HepG2 (cell line): ENCODE measurements around the gene VARS1. TPM values are rescaled to one million over a fixed set of nuclear protein-coding genes. Genes with fewer than 3 reads are reported as not detected.

Experiments used
- BCL6 ChIP-seq: IDR thresholded peaks from 2 replicates; pipeline ENCODE4 v1.6.1; 2016; ENCODE audit warnings: missing genetic modification reagents, missing compliant biosample characterization
- FOSL2 ChIP-seq: sonication (generic); formaldehyde crosslinking; IDR thresholded peaks from 2 replicates; pipeline ENCODE4 v1.4.0; 2020; ENCODE audit warnings: missing genetic modification reagents
- FOXK1 ChIP-seq: sonication (generic); formaldehyde crosslinking; IDR thresholded peaks from 2 replicates; pipeline ENCODE4 v1.4.0; 2020; ENCODE audit warnings: low read depth, missing genetic modification reagents, borderline replicate concordance
- GABPA ChIP-seq, 2 experiments: IDR thresholded peaks; 2 replicates each; pipeline ENCODE4 v1.6.1; 2011 to 2016; ENCODE audit warnings: low read depth in 2 of 2, low read length in 1 of 2, missing biosample characterization in 1 of 2, missing genetic modification characterization in 1 of 2
- KDM6A ChIP-seq: IDR thresholded peaks from 2 replicates; pipeline ENCODE4 v1.6.1; 2016; ENCODE audit warnings: low read depth
- MXI1 ChIP-seq: IDR thresholded peaks from 3 replicates; pipeline ENCODE4 v1.6.1; 2012; ENCODE audit warnings: low read depth, low read length, inconsistent platforms, borderline replicate concordance
- NR2F1 ChIP-seq, 2 experiments: fragments of 450-650 bp in 1 of 2; formaldehyde crosslinking in 1 of 2; IDR thresholded peaks; 2 replicates each; pipeline versions ENCODE4 v1.5.0 to v1.6.1; 2016 to 2020; ENCODE audit warnings: mild to moderate bottlenecking in 1 of 2, missing compliant biosample characterization in 1 of 2, missing genetic modification reagents in 1 of 2, moderate library complexity in 1 of 2
- RARA ChIP-seq: IDR thresholded peaks from 2 replicates; pipeline ENCODE4 v1.6.1; 2016; ENCODE audit warnings: missing genetic modification reagents, missing compliant biosample characterization
- SALL2 ChIP-seq: sonication (generic); formaldehyde crosslinking; IDR thresholded peaks from 2 replicates; pipeline ENCODE4 v1.8.1; 2023; ENCODE audit warnings: mild to moderate bottlenecking, missing genetic modification reagents, inconsistent platforms
- TGIF2 ChIP-seq: IDR thresholded peaks from 2 replicates; pipeline ENCODE4 v1.6.1; 2016; ENCODE audit warnings: control low read depth, missing compliant biosample characterization
- ZBTB7A ChIP-seq: sonication (generic); formaldehyde crosslinking; IDR thresholded peaks from 2 replicates; pipeline ENCODE4 v1.8.0; 2022; ENCODE audit warnings: mild to moderate bottlenecking, missing genetic modification reagents
- ZFY ChIP-seq: sonication (generic); formaldehyde crosslinking; IDR thresholded peaks from 2 replicates; pipeline ENCODE4 v1.4.0; 2020; ENCODE audit warnings: missing genetic modification reagents
- ZMYM4 ChIP-seq: sonication (generic); formaldehyde crosslinking; IDR thresholded peaks from 2 replicates; pipeline ENCODE4 v1.8.1; 2023; ENCODE audit warnings: mild to moderate bottlenecking, missing genetic modification reagents
- ZNF274 ChIP-seq: sonication (generic); formaldehyde crosslinking; IDR thresholded peaks from 2 replicates; pipeline ENCODE4 v1.5.1; 2020; ENCODE audit warnings: mild to moderate bottlenecking, missing genetic modification reagents
- ZNF441 ChIP-seq: sonication (generic); formaldehyde crosslinking; IDR thresholded peaks from 2 replicates; pipeline ENCODE4 v1.7.0; 2021; ENCODE audit warnings: missing genetic modification reagents, borderline replicate concordance
- ZNF629 ChIP-seq: sonication (generic); formaldehyde crosslinking; conservative IDR thresholded peaks from 2 replicates; pipeline ENCODE4 v1.5.0; 2020; ENCODE audit warnings: missing genetic modification reagents
- ZNF674 ChIP-seq: sonication (generic); formaldehyde crosslinking; IDR thresholded peaks from 2 replicates; pipeline ENCODE4 v1.5.0; 2020; ENCODE audit warnings: low read depth, mild to moderate bottlenecking, missing genetic modification reagents
- ZNF687 ChIP-seq: sonication (generic); formaldehyde crosslinking; IDR thresholded peaks from 2 replicates; pipeline ENCODE4 v1.5.1; 2020; ENCODE audit warnings: mild to moderate bottlenecking, missing genetic modification reagents, moderate library complexity
- ZSCAN31 ChIP-seq: sonication (generic); formaldehyde crosslinking; IDR thresholded peaks from 2 replicates; pipeline ENCODE4 v1.5.0; 2020; ENCODE audit warnings: low read depth, mild to moderate bottlenecking, missing genetic modification reagents
- polyA plus RNA-seq, 8 experiments: library from polyadenylated mRNA; depleted of rRNA in 3 of 8; stranded (reverse) in 7 of 8; unstranded in 1 of 8; fragments of >200 nt; fragmentation: Illumina TruSeq in 4 of 8; extraction: Trizol in 4 of 8; gene quantifications; 2 replicates each; pipeline versions ENCODE4 v1.2.1 to v1.2.3, GENCODE V29; 2011 to 2016; ENCODE audit warnings: low read depth in 4 of 8, missing spikeins in 1 of 8, mixed read lengths in 1 of 8; ENCODE audit not compliant: insufficient read depth in 1 of 8
- total RNA-seq, 5 experiments: library from RNA; depleted of rRNA; stranded (reverse); fragments of >200 nt; fragmentation: Illumina TruSeq; extraction: Trizol; gene quantifications; 2 replicates each; pipeline ENCODE4 v1.2.3, GENCODE V29; 2016; ENCODE audit warnings: low read depth in 1 of 5
- TF ChIP-seq, protein P1 (sequence below): sonication (generic); formaldehyde crosslinking; IDR thresholded peaks from 2 replicates; pipeline ENCODE4 v1.5.0; 2020; ENCODE audit warnings: mild to moderate bottlenecking, missing genetic modification reagents
- TF ChIP-seq, protein P2 (sequence below): fragments of 450-650 bp; IDR thresholded peaks from 2 replicates; pipeline ENCODE4 v1.6.1; 2016

The VARS1 gene
- total and polyA plus RNA-seq, 2 of the 13 experiments (the other 11 are each of a cell fraction or from before 2014, with no cell fraction given), result 14.7 to 56.1 TPM

- TF ChIP-seq, protein P1, sequence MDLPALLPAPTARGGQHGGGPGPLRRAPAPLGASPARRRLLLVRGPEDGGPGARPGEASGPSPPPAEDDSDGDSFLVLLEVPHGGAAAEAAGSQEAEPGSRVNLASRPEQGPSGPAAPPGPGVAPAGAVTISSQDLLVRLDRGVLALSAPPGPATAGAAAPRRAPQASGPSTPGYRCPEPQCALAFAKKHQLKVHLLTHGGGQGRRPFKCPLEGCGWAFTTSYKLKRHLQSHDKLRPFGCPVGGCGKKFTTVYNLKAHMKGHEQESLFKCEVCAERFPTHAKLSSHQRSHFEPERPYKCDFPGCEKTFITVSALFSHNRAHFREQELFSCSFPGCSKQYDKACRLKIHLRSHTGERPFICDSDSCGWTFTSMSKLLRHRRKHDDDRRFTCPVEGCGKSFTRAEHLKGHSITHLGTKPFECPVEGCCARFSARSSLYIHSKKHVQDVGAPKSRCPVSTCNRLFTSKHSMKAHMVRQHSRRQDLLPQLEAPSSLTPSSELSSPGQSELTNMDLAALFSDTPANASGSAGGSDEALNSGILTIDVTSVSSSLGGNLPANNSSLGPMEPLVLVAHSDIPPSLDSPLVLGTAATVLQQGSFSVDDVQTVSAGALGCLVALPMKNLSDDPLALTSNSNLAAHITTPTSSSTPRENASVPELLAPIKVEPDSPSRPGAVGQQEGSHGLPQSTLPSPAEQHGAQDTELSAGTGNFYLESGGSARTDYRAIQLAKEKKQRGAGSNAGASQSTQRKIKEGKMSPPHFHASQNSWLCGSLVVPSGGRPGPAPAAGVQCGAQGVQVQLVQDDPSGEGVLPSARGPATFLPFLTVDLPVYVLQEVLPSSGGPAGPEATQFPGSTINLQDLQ (CRISPR knock-in tag), result no peak
- peak; percentile 18; the same call in 1 of the 2 replicates for TF ChIP-seq ZMYM4 (CRISPR knock-in tag)
- TF ChIP-seq ZSCAN31 (CRISPR knock-in tag), result peak; percentile 50; the same call in 1 of the 2 replicates
- TF ChIP-seq ZNF441 (CRISPR knock-in tag), result no peak
- TF ChIP-seq SALL2 (CRISPR knock-in tag), result no peak
- TF ChIP-seq ZNF674 (CRISPR knock-in tag), result 0 out of 2 replicates have a peak, but pooled peaks have one; percentile 23
- TF ChIP-seq NR2F1 (CRISPR knock-in tag; IDR thresholded peaks at IDR 0.05), result 0 out of 4 replicates have a peak, but pooled peaks of 1 of the 2 experiments have one; percentile 12
- TF ChIP-seq TGIF2 (CRISPR knock-in tag), result peak; percentile 35; the same call in 1 of the 2 replicates
- TF ChIP-seq, protein P2, sequence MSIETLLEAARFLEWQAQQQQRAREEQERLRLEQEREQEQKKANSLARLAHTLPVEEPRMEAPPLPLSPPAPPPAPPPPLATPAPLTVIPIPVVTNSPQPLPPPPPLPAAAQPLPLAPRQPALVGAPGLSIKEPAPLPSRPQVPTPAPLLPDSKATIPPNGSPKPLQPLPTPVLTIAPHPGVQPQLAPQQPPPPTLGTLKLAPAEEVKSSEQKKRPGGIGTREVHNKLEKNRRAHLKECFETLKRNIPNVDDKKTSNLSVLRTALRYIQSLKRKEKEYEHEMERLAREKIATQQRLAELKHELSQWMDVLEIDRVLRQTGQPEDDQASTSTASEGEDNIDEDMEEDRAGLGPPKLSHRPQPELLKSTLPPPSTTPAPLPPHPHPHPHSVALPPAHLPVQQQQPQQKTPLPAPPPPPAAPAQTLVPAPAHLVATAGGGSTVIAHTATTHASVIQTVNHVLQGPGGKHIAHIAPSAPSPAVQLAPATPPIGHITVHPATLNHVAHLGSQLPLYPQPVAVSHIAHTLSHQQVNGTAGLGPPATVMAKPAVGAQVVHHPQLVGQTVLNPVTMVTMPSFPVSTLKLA, result no peak
- TF ChIP-seq GABPA (IDR thresholded peaks at IDR 0.05; ENCODE audit: low read depth, low read length), result no peak
- TF ChIP-seq GABPA (CRISPR knock-in tag; IDR thresholded peaks at IDR 0.05; ENCODE audit: low read depth), result peak; percentile 42; the same call in 1 of the 2 replicates
- TF ChIP-seq ZNF629 (CRISPR knock-in tag), result 0 out of 2 replicates have a peak, but pooled peaks have one; percentile 6
- TF ChIP-seq ZNF274, result no peak
- TF ChIP-seq MXI1, result no peak
- TF ChIP-seq FOXK1, result peak; percentile 10; the same call in 1 of the 2 replicates
- no peak for TF ChIP-seq KDM6A (CRISPR knock-in tag)
- peak; percentile 44 for TF ChIP-seq ZNF687 (CRISPR knock-in tag)
- TF ChIP-seq RARA (CRISPR knock-in tag), result peak; percentile 50; the same call in 1 of the 2 replicates
- peak; percentile 30; the same call in 1 of the 2 replicates for TF ChIP-seq FOSL2
- TF ChIP-seq ZBTB7A (CRISPR knock-in tag), result no peak
- no peak for TF ChIP-seq BCL6 (CRISPR knock-in tag)
- TF ChIP-seq ZFY, result no peak
Observed at GRCh38 chr6:31822036-31822821, 26.7 kb upstream of the VARS1 start (continued).
